Measurements from ENCODE around the gene TRAPPC6A.

Gene TRAPPC6A

DNA sequence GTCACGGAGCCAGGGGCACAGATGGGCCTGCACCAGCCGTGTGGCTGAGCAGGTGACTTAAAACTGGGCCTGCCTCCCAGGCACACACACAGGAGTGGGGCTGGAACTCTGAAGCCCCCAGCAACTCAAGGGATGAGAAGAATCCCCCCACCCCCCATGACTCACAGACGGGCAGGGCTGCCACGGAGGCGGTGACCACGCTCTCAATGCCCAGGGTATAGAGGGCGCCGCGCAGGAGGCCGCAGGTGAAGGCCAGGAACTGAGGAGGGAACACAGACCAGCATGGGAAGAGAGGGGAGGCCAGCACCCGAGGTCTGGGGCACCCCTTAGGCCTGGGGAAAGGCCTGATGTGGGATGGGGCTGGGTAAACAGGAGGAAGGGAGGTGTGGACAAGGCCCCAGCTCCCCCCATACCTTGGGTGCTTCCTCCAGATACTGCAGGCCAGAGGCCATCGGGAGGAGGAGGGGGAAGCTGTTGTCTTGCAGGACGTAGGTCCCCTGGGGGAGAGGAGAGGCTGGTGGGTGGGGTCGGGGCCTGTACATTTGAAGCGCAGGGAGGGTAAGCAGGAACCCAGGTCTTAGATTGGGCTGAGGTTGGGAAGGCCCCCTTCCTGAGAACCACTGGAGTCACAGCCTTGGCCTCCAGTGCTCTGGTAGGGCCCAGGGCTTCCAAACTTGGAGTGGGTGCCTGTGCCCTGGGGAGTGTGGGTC is 14.1 kb downstream of the TRAPPC6A start:
- DNase-seq (ENCODE audit: low spot score), result no peak

DNA sequence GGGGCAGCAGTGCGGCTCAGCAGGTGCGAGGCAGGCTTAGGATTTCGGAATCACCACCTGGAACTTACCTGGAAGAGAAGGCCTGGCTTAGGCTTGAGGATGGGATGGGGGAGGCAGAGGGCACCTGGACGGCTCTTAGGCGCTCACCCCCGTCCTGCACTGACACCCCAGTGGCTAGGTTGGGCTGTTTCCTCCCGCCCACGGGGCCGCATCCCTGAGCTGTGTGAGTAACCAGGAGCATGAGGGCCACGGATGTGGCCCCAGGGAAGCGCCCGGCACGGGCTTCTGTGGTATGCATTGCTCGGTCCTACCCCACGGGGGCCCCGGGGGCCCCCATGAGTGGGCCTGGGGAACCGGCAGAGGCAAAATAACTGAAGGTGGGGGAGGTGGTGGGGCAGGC is 14.9 kb downstream of the TRAPPC6A start:
- no peak for DNase-seq (ENCODE audit: low spot score)

DNA sequence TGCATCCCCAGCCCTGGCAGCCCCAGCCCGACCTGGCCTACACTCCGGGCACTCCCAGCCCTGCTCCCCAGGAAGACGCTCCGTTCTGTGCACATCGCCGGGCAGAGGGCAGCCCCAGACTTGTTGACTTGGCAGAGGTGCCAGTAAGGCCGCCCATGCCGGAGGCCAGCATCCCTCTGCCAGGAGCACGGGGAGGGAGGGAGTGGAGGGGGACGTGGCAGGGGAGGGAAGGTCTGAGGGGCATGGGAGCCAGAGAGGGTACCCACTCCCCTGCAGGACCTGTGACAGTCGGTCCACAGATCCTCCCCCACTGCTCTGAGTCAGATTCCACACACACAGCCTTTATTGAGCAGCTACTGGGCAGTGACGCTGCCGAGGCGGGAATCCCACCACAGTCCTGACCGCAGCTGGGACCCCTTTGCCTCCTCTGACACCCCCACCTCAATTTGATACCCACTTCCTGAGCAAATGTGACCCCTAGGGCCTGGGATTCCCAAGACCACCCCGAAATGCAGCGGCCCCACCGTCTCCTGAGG is 15.4 kb downstream of the TRAPPC6A start:
- no peak for DNase-seq (ENCODE audit: low spot score)

DNA sequence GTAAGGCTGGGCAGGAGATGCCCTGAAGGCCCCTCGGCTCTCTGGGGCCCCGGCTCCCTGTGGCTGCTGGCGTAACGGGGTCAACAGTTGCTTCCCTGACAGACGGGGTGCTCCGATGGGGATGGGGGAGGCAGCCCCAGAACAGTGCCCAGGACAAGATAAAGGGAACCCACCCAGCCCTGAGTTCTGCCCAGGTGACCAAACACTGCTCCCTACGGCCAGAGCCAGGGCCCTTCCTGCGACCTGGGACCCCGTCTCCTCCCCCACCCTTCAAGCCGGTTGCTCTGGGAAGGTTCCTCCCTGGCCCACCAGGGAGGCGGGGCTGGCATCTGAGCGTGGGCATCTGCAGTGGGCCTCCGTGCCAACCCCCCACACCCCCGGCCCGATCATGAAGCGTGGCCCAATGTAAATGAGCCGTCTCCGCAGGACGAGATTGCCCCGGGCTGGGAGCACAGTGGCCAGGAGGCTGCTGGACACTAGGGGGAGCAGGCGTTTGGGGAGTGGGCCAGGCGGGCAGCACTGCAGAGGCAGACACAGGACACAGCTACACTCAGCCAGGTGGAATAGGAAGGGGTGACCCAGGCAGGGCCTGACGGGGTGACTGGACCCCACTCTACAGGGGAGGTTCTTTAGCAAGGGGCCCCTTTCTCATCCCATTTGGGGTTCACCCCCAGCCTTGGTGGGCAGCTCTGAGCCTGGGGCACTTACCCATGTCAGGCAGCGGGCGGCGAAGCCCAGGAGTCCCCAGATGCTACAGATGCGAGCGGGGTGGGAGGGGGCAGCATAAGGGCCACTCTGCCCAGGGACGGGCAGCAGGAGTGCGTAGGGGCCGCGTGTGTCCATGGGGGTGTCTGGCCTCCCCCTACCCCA is 16.1 kb downstream of the TRAPPC6A start:
- DNase-seq (ENCODE audit: low spot score), result no peak

DNA sequence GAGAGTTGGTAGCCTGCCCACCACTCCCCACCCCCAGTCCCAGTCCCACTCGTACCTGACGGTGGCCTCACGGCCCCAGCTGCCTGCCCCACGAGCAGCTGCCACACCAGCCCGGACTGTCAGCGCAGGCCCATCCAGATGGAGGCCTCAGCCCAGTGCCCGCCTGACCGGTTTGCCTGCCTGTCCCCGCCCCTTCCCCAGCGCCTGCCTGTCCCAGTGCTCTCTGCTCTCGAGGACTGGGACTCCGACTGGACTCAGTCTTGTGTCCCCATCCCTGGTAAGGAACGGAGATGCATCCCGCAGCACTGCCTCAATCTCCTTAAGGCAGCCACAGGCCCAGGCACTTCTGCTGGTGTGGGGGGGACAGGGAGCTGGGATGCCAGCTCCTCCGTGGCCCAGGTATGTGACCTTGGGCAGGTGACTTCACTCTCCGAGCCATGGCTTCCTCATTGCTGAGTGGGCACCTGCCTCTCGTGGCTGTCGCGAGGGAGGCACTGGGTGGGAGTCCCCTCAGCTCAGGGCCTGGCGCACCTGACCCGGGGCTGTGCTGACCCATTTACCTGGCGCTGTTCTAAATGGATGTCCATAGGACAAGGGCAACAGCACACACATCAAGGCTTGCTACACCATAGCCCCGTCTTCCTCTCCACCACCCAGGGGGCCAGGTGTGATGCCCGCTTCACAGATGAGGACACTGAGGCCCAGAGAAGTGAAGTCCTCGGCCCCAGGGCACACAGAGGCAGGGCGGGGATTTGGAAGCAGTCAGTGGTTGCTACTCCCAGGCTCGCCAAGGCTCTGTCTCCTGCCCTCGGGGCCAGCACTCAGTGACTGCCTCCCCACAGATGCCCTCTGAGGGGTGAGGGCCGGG is 16.9 kb downstream of the TRAPPC6A start, which contains the start of gene NKPD1:
NKPD1 (minus strand) TSS at position 113 of the 868 bp plus-strand sequence. CDS start 832 bp downstream, outside the sequence.
- no peak for DNase-seq (ENCODE audit: low spot score)

DNA sequence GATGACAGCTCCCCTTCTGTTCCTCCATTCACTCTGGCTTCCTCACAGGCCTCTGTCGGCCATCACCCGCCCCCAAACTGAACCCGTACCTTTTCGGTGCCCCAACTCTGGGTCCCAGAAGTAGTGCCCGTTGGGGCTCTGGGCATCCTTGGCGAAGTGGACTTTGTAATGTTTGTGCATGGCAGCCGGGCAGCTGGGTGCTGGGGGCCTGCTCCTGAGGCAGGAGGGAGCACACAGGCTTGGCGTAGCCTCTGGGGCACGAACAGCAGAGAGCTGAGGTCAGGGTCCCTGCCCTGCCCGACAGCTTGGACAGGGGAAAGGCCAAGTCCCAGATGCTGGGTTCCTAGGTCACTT is 18.1 kb downstream of the TRAPPC6A start:
- DNase-seq (ENCODE audit: low spot score), result no peak

DNA sequence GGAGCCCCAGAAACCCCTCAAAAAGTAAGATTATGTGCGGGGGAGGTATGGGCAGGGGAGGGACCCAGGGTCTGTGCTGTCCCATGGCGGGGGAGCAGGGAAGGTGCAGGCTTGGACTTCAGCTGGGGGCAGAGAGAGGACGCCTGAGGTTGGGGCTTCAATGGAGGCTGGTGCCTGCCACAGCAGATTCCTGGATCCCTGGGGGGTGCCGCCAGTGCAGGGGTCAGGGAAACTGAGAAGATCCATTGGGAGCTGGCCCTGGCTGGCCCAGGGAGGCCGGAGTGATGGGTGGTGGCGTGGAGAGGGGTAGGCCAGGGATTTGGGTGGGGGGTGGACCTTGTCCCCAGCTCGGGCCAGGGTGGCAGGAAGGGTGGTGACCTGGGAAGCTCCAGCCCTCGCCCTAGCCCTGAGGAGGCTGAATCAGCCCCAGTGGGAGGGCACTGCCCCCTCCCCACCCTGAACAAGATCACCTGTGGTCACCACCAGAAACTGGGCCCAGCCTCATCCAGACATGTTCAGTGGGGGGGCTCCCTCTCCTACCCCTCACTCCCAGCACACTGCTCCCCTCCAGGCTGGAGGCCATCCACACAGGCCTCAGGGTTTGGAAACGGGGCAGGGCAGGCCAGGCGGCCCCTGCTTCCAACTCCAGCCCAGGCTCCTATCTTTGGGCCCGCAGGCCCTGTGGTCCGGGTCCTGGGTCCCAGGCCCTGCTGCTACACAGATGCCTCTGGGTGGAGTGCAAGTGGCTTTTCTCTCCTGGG is 18.6 kb downstream of the TRAPPC6A start:
- no peak for DNase-seq (ENCODE audit: low spot score)

DNA sequence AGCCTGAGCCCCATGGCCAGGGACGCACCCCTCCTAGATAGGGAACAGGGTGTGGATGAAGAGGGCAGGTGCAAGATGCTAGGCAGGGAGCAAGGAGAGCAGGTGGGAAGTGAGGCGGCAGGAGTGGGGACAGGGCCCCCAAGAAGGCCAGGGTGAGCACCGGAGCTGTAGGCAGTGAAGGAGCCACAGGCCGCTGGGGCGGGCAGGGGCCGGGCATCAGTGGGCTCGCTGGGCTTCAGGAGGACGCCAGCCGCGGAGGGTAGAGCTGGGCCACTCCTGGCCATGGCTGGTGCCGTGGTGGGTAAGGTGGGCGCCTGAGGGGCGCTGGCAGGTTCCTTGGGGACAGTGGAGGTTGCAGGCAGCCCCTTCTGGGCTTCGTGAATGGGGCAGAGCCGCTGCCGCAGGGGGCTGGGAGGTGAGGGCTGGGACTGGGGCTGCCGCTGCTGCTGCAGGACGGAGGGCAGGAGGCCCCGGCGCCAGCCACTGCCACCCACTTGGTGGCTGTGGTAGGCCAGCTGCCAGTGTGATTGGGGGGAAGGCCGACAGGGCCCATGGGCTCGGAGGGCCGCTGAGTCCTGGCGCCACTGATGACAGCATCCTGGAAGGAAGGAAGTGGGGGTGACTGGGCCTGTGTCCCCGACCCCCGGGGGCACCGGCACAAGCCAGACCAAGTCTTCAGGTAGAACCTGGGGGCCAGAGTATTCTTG is 19.4 kb downstream of the TRAPPC6A start:
- DNase-seq (ENCODE audit: low spot score), result no peak

DNA sequence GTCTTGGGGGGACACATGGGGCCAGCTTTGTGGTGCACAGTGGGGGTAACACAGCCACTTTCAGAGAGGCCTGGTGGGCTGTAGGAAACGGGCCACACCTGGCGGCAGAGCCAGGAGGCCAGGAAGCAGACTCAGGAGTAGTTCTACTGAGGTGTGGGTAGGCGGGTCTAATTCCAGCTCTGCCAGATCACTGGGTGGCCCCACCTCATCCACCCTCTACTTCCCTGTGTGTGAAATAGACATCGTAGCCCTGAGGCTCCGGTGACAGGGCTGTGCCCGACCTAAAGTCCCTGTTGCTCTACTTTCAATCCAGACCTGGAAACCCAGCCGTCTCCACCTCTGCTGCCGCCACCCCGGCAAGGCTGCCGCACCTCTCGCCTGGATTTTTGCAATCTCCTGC is 21.3 kb downstream of the TRAPPC6A start:
- DNase-seq (ENCODE audit: low spot score), result no peak

DNA sequence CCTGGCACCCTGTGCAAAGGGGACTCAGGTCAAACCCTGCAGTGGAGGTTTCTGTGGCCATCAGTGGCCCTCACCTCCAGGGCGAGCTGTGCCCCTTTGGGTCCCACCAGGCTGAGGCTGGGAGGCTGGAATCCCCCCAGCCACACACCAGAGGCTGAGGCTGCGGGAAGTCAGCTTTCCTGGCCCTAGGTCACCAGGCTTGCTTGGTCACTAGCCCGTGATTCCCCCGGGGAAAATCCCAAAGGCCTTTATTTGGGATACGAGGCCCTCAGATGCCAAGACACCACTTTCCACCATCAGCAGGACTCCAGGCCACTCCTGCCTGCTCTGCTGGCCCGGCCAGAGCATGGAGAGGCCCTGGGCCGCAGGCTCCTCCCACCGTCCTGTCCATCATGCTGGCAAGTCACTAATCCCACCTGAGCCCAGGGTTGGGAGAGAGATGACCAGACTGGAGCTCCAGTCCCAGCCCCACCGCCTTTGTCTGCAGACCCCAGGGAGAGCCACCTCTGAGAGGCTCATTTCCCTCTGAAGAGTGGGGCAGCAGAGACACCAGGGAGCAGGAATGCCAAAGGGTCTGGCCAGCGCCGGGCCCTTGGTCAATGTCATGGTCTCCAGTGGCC is 21.9 kb downstream of the TRAPPC6A start:
- DNase-seq (ENCODE audit: low spot score), result no peak

DNA sequence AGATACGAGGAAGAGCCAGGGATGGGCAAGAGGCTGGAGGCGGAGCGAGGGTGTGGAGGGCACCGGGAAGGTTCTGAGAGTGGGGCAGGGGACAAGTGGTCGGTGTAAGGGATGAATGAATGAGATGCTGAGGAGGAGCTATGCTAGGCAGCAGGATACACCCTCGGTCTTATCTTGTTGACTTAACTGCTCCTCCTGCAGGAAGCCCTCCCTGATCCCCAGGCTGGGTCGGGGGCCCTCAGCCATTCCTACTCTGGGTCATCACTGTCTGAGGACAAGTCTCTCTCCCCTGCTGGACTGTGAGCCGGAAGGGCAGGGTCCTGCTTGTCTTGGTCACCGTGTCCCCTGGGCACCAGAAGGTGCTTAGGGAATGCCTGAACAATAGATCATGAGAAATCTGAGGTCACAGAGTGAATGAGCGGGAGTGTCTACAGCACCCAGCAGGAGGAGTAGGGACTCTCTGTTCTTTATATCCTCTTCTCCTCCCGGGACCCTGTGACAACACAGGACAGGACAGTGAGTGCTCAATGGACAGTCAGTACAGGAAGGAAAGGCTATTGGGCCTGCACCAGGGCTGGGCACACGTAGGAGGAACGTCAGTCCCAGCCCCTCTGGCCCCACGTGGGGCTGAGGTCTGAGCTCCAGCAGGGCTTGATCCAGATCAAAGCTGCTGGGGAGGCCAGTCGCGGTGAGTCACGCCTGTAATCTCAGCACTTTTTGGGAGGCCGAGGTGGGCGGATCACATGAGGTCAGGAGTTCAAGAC is 23.8 kb downstream of the TRAPPC6A start:
- no peak for DNase-seq (ENCODE audit: low spot score)

DNA sequence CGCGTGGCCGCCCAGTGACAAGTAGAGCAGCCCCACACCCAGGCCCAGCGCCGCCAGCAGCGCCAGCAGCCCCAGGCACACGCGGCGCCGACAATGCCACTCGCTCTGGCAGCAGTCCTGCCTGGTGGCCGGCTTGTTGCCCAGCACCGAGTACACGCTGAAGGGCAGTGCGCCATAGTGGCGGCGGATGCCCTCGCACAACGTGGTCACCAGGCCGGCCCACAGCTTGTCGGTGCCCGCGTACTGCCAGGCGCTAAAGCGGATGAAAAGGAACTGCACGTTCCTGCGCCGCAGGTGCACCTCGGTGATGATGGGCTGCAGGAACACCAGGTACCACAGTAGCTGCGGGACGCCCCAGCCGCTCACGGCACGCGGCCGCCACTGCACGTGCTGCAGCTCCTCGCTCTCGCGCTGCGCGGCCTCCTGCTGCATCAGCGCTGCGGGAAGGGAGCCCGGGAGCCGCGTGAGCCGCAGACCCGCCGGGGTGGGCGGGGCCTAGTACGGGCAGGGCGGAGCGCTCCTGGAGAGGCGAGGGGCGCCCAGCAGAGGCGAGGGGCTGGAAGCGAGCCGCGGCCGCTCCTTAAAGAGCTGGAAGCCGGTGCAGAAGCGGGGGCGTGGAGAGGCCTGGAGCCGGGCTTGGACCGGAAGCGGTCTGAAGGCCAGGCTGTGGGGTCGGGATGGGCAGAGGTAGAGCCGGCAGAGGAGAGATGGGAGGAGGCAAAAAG is 24.5 kb downstream of the TRAPPC6A start:
- DNase-seq (ENCODE audit: low spot score), result peak; percentile 46

DNA sequence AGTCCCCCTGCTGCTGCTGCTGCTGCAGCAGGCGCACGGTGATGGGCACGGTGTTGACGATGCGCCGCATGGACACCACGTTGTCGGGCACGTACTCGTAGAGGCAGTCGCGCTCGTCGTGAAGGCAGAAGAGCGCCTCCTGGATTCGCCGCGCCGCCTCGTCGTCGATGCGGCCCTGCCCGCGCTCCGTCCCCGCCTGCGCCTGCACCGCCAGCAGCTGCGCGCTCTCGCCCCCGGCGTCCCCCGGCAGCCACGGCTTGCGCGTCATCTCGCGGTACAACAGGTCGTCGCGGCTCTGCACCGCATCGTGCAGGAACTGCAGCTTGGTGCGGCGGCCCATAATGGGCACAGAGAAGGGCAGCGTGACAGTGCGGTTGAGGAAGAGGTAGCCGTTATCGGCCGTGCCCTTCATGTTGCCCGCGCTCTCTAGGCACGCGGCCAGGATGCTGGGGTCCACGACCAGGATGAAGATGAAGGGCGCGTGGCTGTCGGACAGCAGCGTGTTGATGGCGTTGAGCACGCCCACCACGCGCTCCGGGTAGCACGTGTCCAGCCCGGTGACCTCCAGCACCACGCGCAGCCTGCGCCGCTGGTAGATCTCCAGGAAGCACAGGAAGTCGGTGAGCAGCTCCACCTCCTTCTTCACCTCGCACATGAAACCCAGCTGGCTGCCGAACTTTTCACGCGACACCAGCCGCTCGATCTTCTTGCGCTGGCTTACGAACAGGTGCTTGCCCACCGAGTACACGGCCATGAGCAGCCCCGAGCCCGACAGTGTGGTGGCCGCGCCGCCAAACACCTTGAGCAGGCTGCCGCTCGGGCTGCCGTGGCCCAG is 25.3 kb downstream of the TRAPPC6A start:
- DNase-seq (ENCODE audit: low spot score), result peak; percentile 50

DNA sequence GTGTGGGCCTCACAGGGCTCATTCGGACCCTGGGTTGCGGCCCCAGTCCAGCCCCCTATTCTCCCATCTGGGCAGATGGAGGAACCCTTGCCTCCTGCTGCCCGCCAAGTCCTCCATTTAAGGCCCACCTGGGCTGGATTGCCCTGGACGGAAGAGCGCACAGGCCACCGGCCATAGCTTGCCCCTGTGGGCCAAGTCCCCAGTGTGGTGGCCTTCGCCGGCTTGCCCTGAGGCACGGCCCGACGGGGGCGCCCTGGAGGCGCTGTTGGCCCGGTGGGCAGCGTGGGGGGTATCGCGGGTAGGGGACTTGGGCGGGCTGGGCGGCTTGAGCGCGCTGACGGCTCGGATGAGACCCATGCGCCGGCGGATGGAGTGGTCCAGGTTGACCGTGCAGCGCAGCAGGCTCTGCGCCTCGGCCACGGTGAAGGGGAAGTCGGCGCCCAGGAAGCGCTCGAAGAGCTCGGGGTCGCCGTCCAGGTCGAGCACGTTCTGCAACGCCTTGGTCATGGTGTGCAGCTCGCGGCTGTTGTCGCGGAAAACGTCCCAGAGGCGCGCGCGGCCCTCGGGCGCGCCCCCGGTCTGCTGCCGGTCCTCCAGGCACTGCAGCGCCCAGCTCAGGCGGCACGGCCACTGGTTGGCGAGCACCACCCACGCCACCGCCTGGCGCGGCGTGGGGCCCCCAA is 26.1 kb downstream of the TRAPPC6A start:
- no peak for DNase-seq (ENCODE audit: low spot score)

DNA sequence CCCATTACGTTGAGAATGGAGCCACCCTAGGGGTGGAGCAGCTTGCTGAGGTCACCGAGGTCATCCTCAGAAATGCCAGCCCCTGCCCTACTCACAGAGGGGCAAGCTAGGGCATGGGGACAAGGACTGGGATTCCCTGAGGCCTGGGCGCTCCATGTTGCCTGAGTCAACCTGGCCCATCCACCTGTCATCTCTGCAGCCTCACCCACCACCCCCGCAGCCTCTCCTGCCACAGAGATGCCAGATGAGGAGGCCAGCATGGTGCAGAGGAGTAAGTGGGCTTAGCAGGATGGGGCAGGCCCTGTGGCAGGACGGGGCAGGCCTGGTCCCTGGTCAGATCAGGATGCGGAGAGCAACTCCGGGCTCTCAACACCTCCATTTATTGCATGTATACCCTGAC is 26.7 kb downstream of the TRAPPC6A start:
- DNase-seq (ENCODE audit: low spot score), result no peak

DNA sequence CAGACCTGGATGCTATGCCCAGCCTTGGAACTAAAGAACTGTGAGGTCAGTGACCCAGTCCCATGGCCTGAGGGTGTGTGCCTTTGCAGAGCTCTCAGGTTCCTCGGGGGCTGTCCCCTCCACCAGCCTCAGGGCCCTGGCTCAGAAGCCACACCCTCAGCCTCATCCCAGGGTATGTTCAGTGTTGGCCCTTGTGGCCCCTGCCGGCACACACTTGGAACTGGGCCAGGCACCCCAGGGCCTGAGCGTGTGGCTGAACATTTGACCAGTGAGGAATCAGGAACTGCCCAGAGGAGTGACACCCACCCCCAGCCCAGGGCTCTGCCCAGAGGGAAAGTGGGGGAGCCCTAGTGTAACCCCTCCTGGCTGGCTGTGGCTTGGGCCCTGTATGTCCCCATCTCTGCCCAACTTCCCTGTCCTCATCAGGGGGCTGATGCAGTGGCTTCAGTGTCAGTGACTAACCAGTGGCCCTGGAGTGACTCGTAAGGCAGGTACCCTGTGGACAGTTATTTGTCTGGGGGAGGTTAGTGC is 27.2 kb downstream of the TRAPPC6A start:
- no peak for DNase-seq (ENCODE audit: low spot score)

DNA sequence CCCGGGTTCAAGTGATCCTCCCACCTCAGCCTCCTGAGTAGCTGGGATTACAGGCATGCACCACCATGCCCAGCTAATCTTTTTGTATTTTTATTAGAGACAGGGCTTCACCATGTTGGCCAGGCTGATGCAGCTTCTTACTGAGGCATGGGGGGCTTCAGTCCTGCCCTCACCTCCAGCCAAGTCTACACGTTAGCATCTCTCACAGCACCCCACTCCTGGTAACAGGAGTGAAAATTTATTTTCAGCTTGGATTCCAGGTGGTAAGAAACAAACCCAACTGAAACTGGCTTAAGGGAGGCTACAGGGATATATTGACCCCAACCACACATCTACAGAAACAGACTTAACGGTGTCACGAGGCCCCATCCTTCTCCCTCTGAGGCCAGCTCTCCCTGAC is 27.9 kb downstream of the TRAPPC6A start:
- DNase-seq (ENCODE audit: low spot score), result no peak
